Activated CD8-positive, alpha-beta memory T cell treated with anti-CD3 and anti-CD28 coated beads for 1 hour (primary cell): ENCODE results near the gene CMTM7.
"Not testable (repeated sequence)": the region's sequence is repeated elsewhere in the genome, so short reads cannot be mapped to it uniquely, and the experiment has no call there.

Source experiments
- DNase-seq, 2 donors: peaks; one replicate each; pipeline ENCODE4 v3.0.0-alpha.2; 2020; ENCODE audit warnings: low read depth in 1 of 2; ENCODE audit errors: extremely low read depth in 1 of 2

Gene CMTM7

GRCh38 chr3:32381922-32382321 lies 9.7 kb upstream of the CMTM7 start:
- DNase-seq: no peak

DNA sequence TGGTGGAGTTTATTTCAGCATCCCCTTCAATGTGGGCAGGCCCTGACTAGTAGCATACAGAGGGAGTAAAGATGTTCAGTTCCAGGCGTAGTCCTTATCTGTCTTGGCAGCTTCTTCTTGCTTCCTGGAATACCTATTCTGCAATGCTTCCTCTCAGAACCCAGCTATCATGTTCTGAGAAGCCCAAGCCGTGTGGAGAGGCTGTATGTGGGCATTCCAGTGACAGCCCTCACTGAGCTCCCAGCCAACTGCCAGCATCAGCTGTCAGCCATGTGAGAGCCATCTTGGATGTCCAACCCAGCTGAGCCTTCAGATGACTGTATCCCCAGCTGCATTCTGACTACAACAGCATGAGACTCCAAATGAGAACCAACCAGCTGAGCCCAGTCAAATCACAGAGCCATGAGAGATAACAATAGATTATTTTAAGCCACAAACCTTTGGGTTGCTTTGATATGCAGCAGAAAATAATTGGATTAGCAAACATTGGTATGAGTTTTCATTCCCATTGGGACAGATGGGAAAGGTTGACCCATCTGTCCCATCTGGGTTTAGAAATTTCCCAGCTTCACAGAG lies 8.4 kb upstream of the CMTM7 start:
- DNase-seq: no peak

GRCh38 chr3:32384938-32385337 lies 6.7 kb upstream of the CMTM7 start:
- DNase-seq: no peak

DNA sequence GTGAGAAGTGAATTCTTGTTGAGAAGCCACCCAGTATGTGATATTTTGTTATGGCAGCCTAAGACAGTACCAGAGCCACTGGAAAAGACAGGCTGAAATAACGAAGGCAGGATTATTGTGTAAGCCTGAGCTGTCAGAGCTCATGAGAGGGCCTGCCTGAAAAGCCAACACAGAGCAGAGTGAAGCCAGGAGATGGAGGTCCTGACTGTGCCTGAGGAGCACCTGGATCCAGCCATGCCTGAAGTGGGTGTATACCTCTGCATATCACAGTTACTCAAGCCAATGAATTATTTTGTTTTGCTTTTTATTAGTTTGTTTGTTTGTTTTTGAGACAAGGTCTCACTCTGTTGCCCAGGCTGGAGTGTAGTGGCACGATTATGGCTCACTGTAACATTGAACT lies 4.1 kb upstream of the CMTM7 start:
- DNase-seq: no peak

- not testable (repeated sequence) for DNase-seq
Observed at GRCh38 chr3:32389577-32389976, 2.1 kb upstream of the CMTM7 start.

GRCh38 chr3:32392536-32393302 lies 1.1 kb downstream of the CMTM7 start:
- no peak for DNase-seq

DNA sequence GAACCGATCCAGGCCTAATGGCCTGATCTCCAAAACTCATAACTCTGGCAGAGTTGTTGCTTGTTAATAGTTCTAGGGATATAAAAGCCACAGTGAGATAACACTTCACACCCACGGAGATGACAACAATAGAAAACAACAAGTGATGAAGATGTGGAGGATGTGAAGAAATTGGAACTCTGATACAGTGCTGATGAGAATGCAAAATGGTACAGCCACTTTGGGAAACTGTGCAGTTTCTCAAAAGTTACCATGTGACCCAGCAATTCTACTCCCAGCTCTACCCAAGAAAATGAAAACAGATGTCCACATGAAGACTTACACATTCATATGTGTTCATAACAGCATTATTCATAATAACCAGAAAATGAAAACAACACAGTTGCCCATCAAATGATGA lies 3.8 kb downstream of the CMTM7 start:
- DNase-seq: no peak

- no peak for DNase-seq
Observed at GRCh38 chr3:32397941-32398340, 6.3 kb downstream of the CMTM7 start.

DNA sequence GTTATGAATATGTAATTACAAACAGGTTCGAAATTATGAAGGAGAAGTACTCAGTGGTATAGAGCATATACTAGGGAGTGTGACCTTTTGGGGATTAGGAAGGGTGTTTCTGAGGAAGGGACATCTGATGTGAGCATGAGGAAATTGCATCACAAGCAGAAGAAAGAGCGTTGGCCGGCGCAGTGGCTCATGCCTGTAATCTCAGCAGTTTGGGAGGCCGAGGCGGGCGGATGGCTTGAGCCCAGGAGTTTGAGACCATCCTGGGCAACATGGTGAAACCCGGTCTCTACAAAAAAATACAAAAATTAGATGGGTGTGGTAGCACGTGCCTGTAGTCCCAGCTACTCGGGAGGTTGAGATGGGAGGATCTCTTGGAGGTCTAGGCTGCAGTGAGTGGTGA lies 6.9 kb downstream of the CMTM7 start:
- DNase-seq: no peak

- no peak for DNase-seq
Observed at GRCh38 chr3:32399030-32399620, 7.5 kb downstream of the CMTM7 start.

DNA sequence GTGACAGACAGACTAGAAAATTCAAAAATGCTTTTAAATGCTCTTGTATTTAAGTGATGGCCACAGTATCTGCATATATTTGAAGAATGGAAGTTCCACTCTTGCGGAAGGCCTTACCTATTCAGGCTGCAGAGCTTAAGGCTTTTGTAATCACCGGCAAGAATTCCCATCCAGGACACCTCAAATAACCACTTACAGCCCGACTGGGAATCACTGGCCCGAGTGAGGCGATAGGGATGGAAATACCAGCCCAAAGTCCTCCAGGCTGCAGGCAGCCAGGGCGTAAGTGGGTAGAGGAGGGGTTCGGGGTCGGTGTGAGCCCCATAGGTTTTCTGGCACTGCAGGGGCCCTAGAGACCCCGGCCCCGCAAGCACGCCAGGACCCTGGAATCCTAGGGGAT lies 9.5 kb downstream of the CMTM7 start:
- no peak for DNase-seq

DNA sequence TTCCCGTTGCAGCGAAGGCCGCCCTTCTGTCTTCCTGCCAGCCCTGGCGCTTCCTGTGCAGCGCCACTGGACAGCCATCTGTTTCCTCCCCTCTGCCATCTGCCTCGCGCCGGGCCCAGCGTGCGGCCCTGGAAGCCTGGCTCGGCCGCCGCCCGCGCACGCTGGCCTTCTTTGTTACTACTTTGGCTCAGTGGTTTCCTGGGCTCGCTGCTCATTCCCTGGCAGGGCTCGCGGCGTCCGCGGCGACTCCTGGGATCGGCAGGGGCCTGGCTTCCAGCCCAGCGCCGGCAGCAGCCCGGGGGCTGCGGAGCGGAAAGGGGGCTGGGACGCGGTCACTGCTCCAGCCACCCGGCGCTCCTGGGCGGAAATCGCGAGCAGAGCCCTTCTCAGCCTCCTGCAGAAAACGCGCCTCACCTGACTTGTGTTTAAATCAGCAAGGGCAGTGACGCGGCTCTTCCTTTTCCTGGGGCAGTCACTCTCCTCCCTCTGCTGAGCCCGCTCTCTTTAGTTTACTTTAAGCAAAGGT lies 10.0 kb downstream of the CMTM7 start:
- DNase-seq: peak in 1 of 2 donors; percentile 46

GRCh38 chr3:32403663-32404062 lies 12.0 kb downstream of the CMTM7 start:
- DNase-seq: no peak

DNA sequence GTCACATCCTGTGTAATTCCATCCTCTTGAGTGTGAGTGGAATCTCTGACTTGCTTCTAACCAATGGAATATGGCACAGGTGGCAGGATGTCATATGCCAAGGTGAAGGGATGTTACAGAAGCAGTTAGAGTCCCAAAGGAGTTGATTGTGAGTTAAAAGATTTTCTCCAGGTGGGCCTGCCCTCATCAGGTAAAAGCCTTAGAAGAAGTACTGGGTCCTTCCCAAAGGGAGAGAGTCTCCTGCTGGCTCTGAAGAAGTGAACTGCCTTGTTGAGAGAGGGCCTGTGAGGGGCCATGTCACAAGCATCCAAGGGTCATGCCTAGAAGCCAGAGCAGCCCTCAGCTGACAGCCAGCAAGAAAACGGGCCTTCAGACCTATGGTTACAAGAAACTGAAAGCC lies 13.1 kb downstream of the CMTM7 start:
- DNase-seq: no peak

GRCh38 chr3:32405155-32405554 lies 13.5 kb downstream of the CMTM7 start:
- no peak for DNase-seq

DNA sequence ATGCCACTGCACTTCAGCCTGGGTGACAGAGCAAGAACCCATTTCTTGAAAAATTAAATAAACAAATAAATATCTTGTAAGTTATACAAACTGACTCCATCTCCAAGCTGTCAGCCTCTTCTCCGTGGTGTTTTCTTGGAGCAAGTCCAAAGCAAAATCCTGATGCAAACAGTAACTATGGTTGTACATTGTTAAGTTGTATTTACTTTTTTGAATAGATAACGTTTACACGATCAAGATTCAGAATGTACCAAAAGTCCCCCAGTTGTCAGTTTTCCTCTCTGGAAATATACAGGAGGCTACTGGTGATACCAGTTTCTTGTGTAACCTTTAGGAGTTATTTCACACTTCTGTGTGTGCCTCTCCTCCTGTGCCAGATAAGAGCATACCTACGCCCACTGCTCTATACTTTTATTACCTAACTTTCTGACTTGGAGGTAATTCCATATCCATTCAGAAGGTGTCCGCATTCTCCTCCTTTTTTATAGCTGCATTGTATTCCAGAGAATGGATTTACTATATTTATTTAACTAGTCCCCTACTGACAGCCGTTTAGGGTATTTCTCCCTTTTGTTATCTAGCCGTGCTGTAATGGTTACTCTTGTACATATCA lies 14.2 kb downstream of the CMTM7 start:
- DNase-seq: no peak

DNA sequence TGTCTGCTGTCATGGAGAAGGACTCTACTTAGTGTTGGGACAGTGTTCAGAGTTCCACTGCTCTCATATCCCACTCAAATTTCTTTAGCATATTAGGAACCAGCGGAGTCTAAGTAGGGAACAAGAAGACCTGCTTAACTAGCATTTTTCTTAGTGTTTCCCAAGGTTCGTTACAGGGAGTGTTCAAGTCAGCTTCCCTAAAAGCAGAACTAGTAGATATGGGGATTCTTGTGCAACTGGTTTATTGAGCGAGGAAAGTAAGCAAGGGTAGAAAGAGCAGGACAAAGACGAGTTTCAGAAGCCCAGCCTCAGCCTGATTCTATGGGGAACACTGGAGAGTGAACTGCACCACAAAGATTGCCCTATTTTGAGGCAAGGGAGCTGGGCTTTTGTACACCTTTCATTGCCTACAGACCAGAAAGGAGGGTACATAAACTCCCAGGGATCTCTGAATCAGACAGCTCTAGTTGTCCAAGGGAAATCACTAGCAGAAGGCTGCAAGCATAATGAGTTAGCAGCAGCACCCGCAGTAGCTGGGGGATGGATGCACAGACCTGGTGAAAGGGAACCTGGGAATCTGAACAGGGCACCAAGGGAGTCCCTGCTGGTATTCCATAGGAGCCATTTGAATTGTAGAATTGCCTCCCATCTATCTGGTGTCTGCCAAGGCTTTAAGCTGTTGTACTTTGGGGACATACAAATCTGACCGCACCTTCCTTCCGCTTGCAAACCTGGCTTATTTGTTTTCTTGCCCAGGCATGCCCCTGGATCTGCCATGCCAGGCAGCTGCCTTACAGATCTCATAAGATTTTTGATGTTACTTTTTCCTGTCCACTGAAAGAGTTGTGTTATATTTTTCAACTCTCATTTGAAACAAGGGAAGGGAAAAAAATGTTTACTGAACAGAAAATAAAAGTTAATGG lies 15.1 kb downstream of the CMTM7 start:
- no peak for DNase-seq

DNA sequence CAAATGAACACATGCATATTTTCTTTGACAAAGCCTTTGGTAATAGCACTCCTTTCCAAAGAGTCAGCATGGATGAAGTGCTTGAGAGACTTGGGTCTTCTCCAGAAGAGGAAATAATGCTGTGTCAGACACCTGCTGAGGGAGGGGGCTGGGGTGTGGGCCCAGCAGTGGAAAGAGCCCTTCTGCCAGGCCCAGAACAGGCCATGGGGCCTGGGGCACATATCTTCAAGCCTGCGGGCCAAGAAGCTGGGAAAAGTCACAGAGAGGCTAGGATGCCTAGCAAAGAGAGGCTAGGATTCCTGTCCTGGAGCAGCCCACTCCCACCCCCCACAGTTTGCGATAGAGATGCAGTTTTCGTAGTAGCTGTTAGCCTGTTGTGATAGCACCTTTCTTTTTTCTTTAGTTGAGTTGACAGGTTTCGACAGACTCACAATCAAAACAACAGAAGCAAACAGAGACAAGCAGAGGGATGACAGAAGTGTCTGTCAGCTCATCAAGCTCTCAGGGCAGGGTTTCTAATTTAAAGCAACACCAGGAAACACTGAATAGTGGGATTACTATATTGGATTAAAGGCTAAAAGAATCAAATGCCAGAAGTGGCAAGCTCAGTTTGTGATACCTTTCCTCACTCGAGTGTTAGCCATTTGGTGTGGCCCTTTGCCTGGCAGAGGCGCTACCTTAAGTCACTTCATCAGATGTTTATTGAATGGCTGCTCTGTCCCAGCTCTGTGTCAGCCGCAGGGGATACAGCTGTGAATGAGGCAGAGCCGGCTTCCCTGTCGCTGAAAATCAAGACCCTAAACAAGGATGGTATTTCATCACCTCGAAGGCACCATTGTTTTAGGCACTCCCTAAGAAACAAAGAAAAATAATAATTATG lies 19.0 kb downstream of the CMTM7 start:
- DNase-seq: no peak

DNA sequence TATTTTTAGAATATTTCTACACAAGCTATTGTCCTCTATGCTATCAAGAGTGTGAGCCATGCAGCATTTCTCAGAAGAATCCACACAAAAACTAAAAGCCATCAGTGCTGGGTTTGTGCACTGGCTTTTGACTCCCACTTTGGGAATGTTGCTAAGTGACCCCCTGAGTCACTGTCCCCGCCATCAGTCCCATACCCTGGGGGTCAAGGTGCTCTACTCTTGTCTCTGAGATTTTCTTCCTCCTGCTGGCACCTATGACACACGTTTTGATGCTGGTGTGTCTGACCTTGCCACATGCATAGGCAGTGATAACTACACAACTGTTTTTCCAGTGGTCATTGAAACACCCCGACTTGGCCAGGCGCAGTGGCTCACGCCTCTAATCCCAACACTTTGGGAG lies 19.8 kb downstream of the CMTM7 start:
- DNase-seq: no peak

DNA sequence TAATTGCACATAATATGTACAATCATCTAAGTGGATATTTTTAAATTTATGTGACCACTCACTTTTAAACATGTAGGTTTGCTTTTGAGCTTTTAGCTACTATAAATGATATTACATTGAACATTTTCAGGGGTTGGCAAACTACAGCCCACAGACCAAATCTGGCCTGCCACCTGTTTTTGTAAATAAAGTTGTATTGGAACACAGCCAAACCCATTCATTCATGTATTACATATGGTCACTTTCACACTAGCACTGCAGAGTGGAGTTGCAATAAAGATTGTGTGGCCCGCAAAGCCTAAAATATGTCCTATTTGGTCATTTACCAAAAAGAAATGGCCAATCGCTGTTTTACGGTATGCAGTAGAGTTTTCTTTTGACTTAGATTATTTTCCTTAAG lies 21.2 kb downstream of the CMTM7 start:
- DNase-seq: no peak
